Activated CD4-positive, alpha-beta T cell treated with anti-CD3 and anti-CD28 coated beads, Interleukin-2, amount 50 U/mL, for 1 hour (primary cell): ENCODE measurements around the gene CLVS2.

Experiments used
- DNase-seq: peaks from one replicate; pipeline ENCODE4 v3.0.0-alpha.2; 2020

CLVS2 gene, protein sequence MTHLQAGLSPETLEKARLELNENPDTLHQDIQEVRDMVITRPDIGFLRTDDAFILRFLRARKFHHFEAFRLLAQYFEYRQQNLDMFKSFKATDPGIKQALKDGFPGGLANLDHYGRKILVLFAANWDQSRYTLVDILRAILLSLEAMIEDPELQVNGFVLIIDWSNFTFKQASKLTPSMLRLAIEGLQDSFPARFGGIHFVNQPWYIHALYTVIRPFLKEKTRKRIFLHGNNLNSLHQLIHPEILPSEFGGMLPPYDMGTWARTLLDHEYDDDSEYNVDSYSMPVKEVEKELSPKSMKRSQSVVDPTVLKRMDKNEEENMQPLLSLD

GRCh38 chr6:122995921-122996793, at the start of gene CLVS2:
CLVS2 (plus strand) TSS chr6:122996235; CDS start chr6:122997778, 1,543 bp downstream.
- DNase-seq = no peak

GRCh38 chr6:122947355-122947754, 48.7 kb upstream of the CLVS2 start:
- no peak for DNase-seq

DNA sequence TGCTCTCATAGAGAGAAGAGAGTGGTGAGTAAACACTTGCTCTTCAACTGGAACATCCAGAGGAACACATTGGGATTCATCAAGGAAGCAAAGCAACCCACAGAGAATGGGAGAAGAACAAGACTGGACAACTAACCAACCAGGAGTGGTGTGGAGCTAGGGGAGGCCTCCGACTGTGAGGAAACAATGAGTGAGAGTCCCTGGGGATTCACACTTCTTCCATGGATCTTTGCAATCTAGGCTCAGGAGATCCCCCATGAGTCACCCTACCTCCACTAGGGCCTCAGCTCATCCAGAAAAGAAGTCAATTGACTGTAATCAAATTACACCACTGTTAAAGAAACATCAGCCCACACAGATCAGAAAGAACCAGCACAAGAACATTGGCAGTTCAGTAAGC, 42.3 kb upstream of the CLVS2 start:
- no peak for DNase-seq

DNA sequence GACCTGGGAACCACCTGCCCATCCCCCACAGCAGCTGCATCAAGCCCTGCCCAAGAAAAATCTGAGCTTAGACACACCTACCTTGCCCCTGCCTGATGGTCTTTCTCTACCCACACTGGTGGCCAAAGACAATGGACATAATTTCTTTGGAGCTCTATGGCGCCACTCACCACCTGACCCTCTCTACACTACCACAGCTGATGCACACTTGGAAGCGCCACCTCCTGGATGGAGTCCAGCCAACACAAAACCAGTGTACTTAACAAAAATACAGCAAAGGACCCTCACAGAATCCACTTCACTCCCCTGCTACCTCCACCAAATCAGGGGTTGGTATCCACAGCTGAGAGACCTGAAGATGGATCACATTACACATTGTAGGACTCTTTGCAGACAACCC, 39.7 kb upstream of the CLVS2 start:
- no peak for DNase-seq

DNA sequence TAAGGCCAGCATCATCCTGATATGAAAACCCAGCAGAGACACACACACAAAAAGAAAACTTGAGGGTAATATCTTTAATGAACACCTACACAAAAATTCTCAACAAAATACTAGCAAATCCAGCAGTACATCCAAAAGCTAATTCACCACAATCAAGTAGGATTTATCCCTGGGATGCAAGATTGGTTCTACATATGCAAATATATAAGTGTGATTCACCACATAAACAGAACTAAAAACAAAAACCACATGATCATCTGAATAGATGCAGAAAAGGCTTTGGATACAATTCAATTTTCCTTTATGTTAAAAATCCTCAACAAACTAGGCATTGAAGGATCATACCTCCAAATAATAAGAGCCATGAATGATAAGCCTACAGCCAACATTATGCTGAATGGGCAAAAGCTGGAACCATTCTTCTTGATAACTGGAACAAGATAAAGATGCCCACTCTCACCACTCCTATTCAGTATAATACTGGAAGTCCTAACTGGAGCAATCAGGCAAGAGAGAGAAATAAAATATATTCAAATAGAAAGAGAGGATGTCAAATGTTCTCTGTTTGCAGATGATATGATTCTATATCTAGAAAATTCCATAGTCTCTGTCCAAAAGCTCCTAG, 33.9 kb upstream of the CLVS2 start:
- DNase-seq = no peak

GRCh38 chr6:122969999-122970533, 26.0 kb upstream of the CLVS2 start:
- no peak for DNase-seq

DNA sequence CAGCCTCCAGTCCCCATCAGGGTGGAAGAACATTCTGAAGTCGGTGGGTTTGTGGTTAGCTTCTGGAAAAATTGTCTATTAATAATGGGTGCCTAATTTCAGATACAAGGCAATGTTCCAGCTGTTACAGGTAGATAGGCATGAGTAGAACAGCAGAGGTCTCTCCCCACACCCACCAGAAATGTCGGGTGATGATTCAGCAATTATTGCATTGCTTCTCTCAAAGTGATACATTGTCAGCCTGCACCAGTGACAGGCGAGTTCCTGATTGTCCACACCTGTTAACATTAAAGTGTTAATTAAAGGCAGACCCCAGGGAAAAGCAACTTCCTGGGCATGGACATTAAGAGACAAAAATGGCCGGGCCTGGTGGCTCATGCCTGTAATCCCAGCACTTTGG, 18.9 kb upstream of the CLVS2 start:
- DNase-seq = no peak

DNA sequence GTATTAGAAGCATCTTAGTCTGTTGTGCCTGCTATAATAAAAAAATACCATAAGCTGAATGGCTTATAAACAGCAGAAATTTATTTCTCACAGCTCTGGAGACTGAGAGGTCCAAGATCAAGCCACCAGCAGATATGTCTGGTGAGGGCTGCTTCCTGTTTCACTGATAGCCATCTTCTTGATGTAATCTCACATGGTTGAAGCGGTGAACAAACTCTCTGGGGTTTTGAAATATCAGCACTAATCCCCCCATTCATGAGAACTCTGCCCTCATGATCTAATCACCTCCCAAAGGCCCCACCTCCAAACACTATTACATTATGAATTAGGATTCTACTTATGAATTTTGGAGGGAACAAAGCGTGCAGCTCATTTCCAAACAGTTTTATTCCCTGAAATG, 11.6 kb upstream of the CLVS2 start:
- no peak for DNase-seq

- no peak for DNase-seq
These were observed 1.8 kb upstream of the CLVS2 start for GRCh38 chr6:122994256-122994655.

- DNase-seq = no peak
These were observed 915 bp downstream of the CLVS2 start for GRCh38 chr6:122996794-122997505.

DNA sequence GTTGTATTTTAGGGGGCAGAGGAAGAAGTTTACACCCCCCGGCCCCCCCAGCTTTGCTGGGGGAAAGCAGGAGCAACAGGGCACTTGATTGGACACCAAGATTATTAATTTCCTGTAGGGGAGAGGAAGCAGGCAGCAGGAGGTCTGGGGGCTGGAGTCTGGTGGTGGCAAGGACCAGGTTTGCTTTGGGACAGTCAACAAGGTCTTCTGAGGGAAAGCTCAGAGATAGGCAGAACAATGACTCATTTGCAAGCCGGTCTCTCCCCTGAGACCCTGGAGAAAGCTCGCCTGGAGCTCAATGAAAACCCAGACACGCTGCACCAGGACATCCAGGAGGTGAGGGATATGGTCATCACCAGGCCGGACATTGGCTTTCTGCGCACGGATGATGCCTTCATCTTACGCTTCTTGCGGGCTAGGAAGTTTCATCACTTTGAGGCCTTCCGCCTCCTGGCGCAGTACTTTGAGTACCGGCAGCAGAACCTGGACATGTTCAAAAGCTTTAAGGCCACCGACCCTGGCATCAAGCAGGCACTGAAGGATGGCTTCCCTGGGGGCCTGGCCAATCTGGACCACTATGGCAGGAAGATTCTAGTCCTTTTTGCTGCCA, 1.6 kb downstream of the CLVS2 start:
- DNase-seq = no peak

DNA sequence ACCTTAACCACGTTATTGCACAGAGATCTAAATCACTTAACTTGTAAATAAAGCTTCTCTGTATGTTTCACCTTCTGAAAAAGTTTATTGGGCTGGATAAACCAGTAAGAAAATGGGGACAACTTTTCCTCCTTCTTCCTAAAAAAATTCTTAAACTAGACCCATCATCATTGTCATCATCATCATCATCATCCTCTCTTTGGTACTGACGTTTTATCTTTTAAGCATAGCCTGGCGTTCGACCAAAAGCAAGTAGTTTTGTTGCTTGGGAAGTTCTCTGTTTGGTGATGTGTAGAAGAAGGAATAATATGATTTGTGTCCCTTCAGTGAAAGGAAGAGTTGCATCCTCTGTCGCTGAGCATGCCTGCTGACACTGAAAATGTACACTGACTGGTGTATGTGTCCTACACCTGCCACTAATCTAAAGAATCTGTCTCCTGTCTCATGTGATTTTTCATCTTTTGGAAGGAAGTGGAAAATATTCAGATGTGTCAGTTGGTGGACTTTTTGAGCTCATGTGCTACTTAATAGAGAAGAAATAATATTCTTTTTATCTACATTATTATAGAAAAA, 2.5 kb downstream of the CLVS2 start:
- DNase-seq = no peak

- no peak for DNase-seq
These were observed 4.3 kb downstream of the CLVS2 start for GRCh38 chr6:123000244-123000770.

DNA sequence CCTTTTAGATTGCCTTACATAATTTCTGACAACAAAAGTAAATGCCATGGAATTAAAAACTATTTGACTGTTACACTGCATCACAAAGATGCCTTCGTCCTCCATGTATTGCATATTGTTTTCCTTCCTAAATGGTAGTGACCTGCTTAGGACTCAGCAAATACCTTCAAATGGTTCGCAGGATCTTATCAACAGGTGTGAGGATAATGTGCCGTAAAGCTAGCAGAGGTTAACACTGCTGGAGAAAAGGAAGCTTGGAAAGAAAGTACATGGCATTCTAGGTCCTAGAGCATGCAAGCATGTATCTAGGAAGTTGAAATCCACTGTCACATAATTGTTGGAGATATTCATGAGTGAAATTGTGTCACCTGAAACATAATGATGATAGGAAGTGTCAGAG, 5.5 kb downstream of the CLVS2 start:
- no peak for DNase-seq

GRCh38 chr6:123007885-123008284, 11.8 kb downstream of the CLVS2 start:
- no peak for DNase-seq

- no peak for DNase-seq
These were observed 13.0 kb downstream of the CLVS2 start for GRCh38 chr6:123009059-123009458.

DNA sequence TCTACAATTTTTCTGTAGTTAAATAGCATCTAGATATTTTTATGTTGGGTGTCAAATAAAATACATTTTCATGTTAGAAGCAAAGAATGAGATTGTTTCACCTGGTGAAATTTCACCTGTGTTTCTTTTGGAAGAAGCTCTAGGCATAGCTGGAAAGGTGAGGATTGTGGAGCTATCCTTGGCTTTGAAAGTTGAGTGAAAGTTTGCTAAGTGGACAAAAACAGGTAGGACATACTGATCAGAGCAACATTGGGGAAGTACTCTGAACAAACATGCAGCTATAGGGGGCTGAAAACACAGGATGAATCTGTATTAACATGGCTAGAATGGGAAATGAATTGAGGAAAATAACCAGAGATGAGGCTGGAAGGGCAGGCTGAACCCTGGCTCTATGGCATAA, 18.8 kb downstream of the CLVS2 start:
- no peak for DNase-seq

GRCh38 chr6:123016431-123017103, 20.5 kb downstream of the CLVS2 start:
- no peak for DNase-seq

- DNase-seq = no peak
These were observed 21.2 kb downstream of the CLVS2 start for GRCh38 chr6:123017104-123017682.

GRCh38 chr6:123022975-123023374, 26.9 kb downstream of the CLVS2 start:
- no peak for DNase-seq

DNA sequence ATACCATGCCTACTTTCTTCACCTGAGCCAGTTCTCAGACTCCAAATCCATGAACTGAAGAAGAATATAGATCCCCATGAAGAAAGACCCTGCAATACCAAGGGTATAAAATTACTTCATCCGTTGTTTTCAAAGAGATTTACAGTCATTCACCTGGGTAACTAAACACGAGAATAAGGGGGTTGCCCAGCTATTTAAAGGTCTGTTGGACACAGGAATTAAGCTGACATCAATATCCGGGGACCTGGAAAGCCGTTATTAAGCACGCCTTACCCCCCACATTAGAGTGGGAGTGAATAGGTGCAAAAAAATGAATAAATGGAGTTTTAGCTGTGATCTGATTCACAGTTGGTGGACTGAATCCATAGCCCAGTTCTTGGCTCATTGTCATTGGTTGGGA, 28.9 kb downstream of the CLVS2 start:
- DNase-seq = no peak
